GM23338 (cell line): ENCODE data around the gene SUSD4.

Source experiments
- CTCF ChIP-seq, 2 experiments: fragments of 200-600 bp in 1 of 2; sonication (generic) in 1 of 2; conservative IDR thresholded peaks; 2 replicates each; pipeline versions ENCODE4 v1.5.1 to v1.6.1; 2016 to 2017; ENCODE audit warnings: antibody characterized with exemption in 2 of 2, low read depth in 2 of 2, mild to moderate bottlenecking in 2 of 2, moderate library complexity in 1 of 2
- ETS1 ChIP-seq: IDR thresholded peaks from 2 replicates; pipeline ENCODE4 v1.6.1; 2016; ENCODE audit warnings: antibody characterized with exemption
- EZH2 ChIP-seq: fragments of 200-600 bp; sonication (generic); IDR thresholded peaks from one replicate; pipeline ENCODE4 v1.8.0; 2017; ENCODE audit warnings: antibody characterized with exemption, mild to moderate bottlenecking, low read depth; ENCODE audit not compliant: unreplicated experiment
- EZH2phosphoT487 ChIP-seq: fragments of 200-600 bp; sonication (generic); IDR thresholded peaks from one replicate; pipeline ENCODE4 v1.8.1; 2018; ENCODE audit warnings: antibody characterized with exemption; ENCODE audit not compliant: unreplicated experiment
- JUNB ChIP-seq: IDR thresholded peaks from one replicate; pipeline ENCODE4 v1.6.1; 2016; ENCODE audit warnings: antibody characterized with exemption; ENCODE audit not compliant: unreplicated experiment
- POLR2AphosphoS5 ChIP-seq: IDR thresholded peaks from 2 replicates; pipeline ENCODE4 v1.6.1; 2016; ENCODE audit warnings: antibody characterized with exemption, low read depth
- STAT1 ChIP-seq: IDR thresholded peaks from one replicate; pipeline ENCODE4 v1.6.1; 2016; ENCODE audit warnings: antibody characterized with exemption; ENCODE audit not compliant: unreplicated experiment
- ZNF114 ChIP-seq: fragments of 250-450 bp; sonication (Bioruptor Pico); IDR thresholded peaks from 2 replicates; pipeline ENCODE4 v1.5.0; 2020; ENCODE audit warnings: mild to moderate bottlenecking, moderate library complexity
- ZNF331 ChIP-seq: fragments of 250-450 bp; sonication (Bioruptor Pico); IDR thresholded peaks from 2 replicates; pipeline ENCODE4 v1.5.0; 2020; ENCODE audit warnings: low read depth, mild to moderate bottlenecking, moderate library complexity
- TF ChIP-seq, protein P1 (sequence below): IDR thresholded peaks from one replicate; pipeline ENCODE4 v1.6.1; 2018; ENCODE audit warnings: antibody characterized with exemption; ENCODE audit not compliant: unreplicated experiment

DNA sequence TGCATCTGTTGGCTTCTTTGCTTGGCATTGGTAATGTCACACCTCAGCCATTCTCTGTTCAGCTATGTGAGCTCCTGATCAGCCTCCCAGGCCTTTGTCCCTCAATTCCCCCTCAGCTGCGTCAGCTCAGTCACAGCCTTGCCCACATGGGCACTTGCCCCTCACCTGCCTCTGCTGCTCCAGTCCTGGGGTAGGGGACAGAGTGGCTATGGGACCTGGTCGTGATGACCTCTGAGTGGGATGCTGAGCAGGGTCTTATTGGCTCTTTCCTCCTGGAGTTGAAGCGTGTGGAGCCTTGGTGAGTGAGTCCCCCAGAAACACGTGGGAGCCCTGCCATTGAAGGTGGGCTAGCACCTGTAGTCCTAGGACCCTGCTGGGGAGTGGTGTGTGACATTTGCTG is 159.6 kb downstream of the SUSD4 start:
- TF ChIP-seq CTCF (conservative IDR thresholded peaks at IDR 0.05; ENCODE audit: low read depth in 2 of 2) (no peak), EZH2 (no peak), POLR2AphosphoS5 (no peak), EZH2phosphoT487 (no peak), JUNB (no peak), ETS1 (no peak), STAT1 (no peak), ZNF114 (CRISPR knock-in tag) (no peak), ZNF331 (CRISPR knock-in tag) (no peak)
- TF ChIP-seq, protein P1, sequence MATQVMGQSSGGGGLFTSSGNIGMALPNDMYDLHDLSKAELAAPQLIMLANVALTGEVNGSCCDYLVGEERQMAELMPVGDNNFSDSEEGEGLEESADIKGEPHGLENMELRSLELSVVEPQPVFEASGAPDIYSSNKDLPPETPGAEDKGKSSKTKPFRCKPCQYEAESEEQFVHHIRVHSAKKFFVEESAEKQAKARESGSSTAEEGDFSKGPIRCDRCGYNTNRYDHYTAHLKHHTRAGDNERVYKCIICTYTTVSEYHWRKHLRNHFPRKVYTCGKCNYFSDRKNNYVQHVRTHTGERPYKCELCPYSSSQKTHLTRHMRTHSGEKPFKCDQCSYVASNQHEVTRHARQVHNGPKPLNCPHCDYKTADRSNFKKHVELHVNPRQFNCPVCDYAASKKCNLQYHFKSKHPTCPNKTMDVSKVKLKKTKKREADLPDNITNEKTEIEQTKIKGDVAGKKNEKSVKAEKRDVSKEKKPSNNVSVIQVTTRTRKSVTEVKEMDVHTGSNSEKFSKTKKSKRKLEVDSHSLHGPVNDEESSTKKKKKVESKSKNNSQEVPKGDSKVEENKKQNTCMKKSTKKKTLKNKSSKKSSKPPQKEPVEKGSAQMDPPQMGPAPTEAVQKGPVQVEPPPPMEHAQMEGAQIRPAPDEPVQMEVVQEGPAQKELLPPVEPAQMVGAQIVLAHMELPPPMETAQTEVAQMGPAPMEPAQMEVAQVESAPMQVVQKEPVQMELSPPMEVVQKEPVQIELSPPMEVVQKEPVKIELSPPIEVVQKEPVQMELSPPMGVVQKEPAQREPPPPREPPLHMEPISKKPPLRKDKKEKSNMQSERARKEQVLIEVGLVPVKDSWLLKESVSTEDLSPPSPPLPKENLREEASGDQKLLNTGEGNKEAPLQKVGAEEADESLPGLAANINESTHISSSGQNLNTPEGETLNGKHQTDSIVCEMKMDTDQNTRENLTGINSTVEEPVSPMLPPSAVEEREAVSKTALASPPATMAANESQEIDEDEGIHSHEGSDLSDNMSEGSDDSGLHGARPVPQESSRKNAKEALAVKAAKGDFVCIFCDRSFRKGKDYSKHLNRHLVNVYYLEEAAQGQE, result no peak
